DOHH2 (cell line): Measurements from ENCODE around the gene AK9.

ENCODE experiments used
- CTCF ChIP-seq: fragments of 200-600 bp; sonication (generic); IDR thresholded peaks from one replicate; pipeline ENCODE4 v1.5.1; 2014; ENCODE audit warnings: antibody characterized with exemption, mild to moderate bottlenecking, low read depth, low read length; ENCODE audit not compliant: poor library complexity, severe bottlenecking
- EZH2phosphoT487 ChIP-seq: fragments of 200-600 bp; sonication (generic); IDR thresholded peaks from 2 replicates; pipeline ENCODE4 v1.6.1; 2017; ENCODE audit warnings: borderline replicate concordance, mild to moderate bottlenecking, antibody characterized with exemption, low read length, moderate library complexity, mixed read lengths

DNA sequence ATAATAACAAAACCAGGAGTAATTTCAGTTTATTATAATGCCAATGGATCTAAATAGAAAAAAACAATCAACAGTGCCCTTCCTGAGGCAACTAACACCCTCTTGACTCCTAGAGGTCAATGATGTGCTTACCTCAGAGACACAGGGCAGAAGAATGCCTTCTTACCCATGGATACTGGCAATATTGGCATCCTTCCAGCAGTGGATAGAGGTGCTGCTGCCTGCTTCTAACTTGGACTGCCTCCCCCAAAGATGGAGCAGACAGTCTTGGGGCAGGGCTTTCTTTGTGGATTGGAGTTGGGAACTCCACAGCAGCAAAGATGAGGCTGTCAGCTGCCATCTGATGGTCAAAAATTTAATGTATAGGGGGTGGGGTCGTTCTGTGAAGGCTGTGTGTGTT is 78.7 kb downstream of the AK9 start:
- TF ChIP-seq CTCF (no peak), EZH2phosphoT487 (no peak)
